HG03135 (cell line): ENCODE measurements around the gene UVSSA.
"Not testable (repeated sequence)": the region's sequence is repeated elsewhere in the genome, so short reads cannot be mapped to it uniquely, and the experiment has no call there.

Experiments
- ATAC-seq: cut with Tn5 transposase; IDR thresholded peaks from one replicate; pipeline ENCODE4 v1.9.1; 2021; ENCODE audit warnings: mild to moderate bottlenecking, moderate library complexity; ENCODE audit not compliant: unreplicated experiment

Gene UVSSA

DNA sequence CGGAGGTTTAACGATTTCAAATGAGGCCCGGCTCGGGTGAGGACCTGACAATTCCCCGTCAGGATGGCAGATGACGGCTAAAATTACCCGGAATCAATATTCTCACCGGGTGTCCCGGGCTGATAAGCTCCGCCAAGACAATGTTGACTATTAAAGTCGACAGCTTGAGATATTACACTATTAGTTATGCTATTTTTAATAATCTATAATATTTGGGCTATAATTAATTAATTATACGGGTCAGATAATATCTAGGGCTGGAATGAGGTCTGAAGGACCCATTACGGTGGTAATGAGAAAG, 68.6 kb downstream of the UVSSA start:
- ATAC-seq: no peak

DNA sequence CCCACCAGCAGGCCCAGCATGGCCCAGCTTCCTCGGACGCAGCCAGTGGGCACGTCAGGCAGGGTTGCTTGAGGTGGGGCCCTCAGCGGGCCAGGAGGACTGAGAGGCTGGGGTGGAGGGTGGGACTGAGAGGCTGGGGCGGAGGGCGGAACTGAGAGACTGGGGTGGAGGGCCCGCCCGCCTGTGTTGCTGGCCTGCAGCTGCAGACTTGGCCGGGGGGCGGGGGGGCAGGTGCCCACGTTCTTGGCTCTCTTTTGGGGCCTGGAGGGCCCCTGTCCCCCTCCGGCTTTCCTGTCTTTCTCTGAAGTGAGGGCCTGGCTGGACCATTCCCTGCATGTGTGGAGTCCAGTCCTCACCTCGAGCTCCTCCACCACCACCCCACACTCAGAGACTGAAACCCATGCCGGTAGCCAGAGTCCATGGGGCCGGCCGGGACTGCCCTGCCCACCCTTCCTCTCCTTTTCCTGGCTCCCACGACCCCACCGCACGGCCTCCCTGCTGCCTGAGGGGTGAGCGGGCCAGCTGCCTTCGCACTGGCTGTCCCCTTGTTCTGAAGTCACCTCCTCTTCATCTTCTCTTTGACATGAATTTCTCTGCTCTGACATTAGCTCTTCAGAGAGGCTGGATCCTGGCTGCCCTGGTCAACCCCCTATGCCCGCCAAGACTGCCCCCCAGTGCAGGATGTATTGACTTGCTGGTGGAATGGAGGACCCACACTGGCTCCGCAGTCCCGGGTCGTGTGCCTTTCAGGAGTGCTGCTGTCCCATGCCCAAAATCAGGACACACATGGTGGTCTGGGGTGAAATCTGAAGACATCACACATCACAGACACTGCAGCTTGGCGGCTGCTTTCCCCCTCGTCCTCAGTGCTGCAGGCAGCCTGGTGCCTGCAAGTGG, 69.3 kb downstream of the UVSSA start:
- ATAC-seq: no peak

DNA sequence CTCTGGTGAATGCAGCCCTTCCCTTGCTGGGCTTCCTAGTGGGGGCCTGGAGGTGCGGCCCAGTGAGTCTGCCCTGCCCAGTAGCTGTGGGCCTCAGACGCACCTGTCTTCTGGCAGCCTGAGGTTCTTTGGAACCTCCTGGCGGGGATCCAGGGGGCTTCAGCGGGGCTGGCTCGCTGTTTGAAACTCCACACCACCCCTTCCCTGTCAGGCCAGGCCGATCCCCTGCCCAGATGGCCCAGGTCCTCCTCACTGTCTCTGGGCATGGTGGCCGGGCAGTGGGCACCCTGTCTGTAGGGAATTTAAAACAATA, 69.9 kb downstream of the UVSSA start:
- no peak for ATAC-seq

DNA sequence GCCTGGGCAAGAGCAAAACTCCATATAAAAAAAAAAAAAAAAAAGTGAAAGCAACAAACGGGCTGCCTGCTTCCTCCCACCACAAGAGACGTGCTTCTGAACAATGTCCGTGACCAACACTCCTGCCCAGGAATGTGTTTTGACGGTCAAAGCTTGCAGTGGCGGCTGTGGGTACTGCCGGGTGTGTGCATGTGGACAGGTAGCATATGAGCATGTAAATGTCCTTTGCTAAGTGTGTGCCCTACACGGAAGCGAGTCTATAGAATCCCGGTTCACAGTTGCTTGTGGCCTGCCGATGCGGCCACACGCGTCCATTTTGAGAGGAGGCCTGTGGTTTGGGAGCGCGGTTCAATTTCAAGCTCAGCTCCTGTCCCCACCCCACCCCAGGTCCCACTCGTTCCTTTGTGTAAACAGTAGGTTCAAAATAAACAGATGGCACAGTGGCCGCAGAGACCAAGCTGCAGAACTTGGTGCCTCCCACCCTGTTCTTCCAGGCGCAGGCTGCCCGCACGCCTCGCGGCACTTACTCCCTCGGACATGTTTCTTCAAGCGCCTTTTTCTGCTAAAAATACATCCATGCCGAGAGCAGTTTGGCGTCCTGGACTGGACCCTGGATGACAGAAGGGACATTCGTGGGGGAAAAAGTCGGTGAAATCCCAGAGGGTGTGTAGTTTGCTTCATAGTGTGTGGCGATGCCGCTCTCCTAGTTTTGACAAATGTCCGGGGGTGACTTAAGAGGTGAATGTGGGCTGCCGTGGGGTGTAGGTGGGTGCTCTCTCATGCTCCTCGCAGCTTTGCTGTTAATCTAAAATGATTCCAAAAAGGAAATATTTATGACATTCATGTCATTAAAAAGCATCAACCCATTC, 70.7 kb downstream of the UVSSA start:
- ATAC-seq: no peak

DNA sequence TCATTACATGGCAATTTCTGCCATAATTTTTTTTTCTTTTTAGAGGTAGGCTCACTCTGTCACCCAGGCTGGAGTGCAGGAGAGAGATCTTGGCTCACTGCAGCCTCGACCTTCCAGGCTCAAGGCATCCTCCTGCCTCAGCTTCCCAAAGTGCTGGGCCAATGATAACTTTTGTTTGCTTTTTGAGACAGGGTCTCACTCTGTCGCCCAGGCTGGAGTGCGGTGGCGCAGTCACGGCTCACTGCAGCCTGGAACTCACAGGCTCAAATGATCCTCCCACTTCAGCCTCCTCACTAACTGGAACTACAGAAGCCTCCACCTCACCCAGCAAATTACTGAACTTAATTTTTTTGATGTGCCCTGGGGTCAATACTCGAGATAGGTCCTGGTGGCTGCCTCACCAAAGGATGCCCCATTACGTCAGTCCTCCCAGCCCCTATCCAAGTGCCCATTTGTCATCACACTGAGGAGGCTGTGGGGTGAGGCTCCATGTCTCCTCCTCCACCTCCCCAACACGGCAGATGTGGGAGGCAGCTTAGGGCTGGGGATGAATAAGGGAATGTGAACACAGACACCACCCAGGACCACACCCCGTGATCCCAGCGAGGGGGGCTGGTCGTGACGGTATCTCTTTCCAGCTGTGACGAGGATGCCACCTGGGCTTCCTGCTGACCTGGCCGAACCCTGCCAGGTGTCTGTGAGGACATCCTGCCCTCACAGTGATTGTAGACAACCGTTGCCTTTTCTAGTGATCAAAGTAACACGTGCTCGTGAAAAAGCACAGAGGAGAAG, 71.7 kb downstream of the UVSSA start:
- ATAC-seq: no peak

DNA sequence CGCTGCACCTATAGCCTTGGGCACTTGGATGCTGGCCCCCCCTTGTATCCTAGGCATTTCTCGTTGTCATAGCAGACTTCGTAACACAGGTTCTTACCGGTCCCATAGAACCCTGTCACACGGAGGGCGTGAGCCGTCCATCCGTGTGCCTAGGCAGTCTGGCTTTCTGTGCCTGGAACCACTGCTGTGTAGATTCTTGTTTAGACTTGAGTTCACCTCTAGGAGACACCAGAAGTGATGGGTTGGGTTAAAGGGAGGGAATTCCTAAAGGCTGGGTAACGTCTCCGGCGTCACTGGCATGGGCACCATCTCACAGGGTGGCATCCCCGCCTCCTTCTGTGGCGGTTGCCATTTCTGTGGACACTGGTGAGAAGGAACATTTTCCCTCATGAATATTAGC, 72.7 kb downstream of the UVSSA start:
- ATAC-seq: no peak

DNA sequence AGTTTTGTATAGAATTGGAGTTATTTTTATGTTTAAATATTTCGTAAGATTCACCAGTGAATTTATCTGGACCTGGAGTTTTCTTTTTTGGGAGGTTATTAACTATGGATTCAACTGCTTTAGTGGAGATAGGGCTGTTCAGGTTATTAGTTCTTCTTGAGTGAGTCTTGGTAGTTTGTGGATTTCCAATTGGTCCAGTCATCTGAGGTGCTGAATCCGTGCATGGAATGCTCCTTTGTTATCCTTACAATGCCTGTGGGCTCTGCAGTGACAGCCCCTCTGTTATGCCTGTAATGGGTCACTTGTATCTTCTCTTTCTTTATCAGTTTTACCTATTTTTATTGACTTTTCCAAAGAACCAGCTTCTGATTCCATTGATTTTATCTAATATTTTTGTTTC, 74.6 kb downstream of the UVSSA start:
- ATAC-seq: no peak

DNA sequence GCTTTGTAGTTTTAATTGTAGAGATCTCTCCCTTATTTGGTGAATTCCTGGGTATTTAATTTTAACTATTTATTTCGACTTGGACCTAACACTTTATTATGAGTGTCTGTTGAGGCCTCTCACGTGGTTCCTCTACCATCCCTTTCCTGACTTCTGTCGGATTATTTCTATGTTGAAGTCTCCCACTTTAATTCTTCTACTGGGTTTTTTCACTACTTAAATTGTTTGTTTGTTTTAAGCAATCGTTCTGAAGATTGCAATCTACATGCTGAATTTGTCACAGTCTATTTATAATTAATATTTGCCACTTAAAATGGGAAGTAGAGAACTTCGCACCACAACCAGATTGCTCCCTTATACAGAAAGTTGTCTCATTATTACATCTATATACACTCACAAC, 80.0 kb downstream of the UVSSA start:
- ATAC-seq: no peak

DNA sequence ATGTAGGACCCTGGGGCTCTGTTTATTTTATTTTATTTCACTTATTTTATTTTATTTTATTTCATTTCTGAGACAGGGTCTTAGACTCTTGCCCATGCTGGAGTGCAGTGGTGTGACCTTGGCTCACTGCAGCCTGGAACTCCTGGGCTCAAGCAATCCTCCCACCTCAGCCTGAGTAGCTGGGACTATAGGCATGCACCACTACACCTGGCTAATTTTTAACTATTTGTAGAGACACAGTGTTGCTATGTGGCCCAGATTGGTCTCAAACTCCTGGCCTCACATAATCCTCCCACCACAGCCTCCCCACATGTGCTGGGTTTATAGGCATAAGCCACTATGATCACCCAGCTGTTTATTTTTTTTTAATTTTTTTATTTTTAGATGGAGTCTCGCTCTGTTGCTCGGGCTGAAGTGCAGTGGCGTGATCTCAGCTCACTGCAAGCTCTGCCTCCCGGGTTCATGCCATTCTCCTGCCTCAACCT, 96.7 kb downstream of the UVSSA start:
- ATAC-seq: not testable (repeated sequence)
